Measurements from ENCODE around the gene KCND3. TPM values are rescaled to one million over a fixed set of nuclear protein-coding genes. Genes with fewer than 3 reads are reported as not detected.

KCND3 gene
- total RNA-seq, 1 experiment from 2014 or later, result 0.15 TPM

- no peak for TF ChIP-seq CTCF (conservative IDR thresholded peaks at IDR 0.05)
- Histone ChIP-seq H3K23ac (ENCODE audit: insufficient read length, low read depth, low read length) (no peak overlapping the region), H2BK12ac (ENCODE audit: insufficient read length, low read depth, low read length) (no peak overlapping the region), H2BK120ac (ENCODE audit: low read depth, low read length, poor library complexity, severe bottlenecking) (no peak overlapping the region), H3K27me3 (ENCODE audit: insufficient read depth, low read length) (no peaks in the 10 kb centered on the region), H3T11ph (ENCODE audit: low read length) (no peak overlapping the region), H4K91ac (ENCODE audit: insufficient read length, low read depth, low read length) (no peak overlapping the region), H3K23me2 (ENCODE audit: insufficient read length, low read depth, low read length, poor library complexity, severe bottlenecking) (no peaks in the 10 kb centered on the region), H4K5ac (ENCODE audit: insufficient read length, low read depth, low read length) (no peak overlapping the region), H2AFZ (ENCODE audit: low read length) (no peak overlapping the region), H3K9ac (ENCODE audit: extremely low read depth, insufficient read length, low read length) (no peak overlapping the region), H3K4ac (ENCODE audit: low read depth, low read length) (no peak overlapping the region), H2BK15ac (ENCODE audit: low read depth, low read length) (no peak overlapping the region), H3K9me3 (ENCODE audit: control insufficient read depth, low read depth, low read length) (no peaks in the 10 kb centered on the region), H2BK20ac (ENCODE audit: low read depth, low read length, poor library complexity, severe bottlenecking) (no peak overlapping the region), H3K14ac (ENCODE audit: insufficient read depth, low read length) (no peak overlapping the region), H2BK5ac (ENCODE audit: insufficient read length, low read length) (no peak overlapping the region), H2AK5ac (ENCODE audit: insufficient read length, low read length) (no peak overlapping the region), H3K27ac (ENCODE audit: insufficient read length, low read depth, low read length) (no peak overlapping the region), H3K4me1 (ENCODE audit: insufficient read depth, low read length) (peaks cover 16% of the 10 kb centered on the region), H3K79me1 (ENCODE audit: insufficient read depth, low read depth, low read length, poor library complexity, severe bottlenecking) (no peaks in the 10 kb centered on the region), H3K4me2 (ENCODE audit: insufficient read depth, insufficient read length, low read length) (no peak overlapping the region), H3K18ac (ENCODE audit: insufficient read length, low read depth, low read length) (no peak overlapping the region), H4K8ac (replicated peaks; ENCODE audit: insufficient read length, low read depth, low read length) (no peak overlapping the region), H4K20me1 (ENCODE audit: control insufficient read depth, insufficient read depth, insufficient read length) (no peaks in the 10 kb centered on the region), H3K79me2 (ENCODE audit: insufficient read depth, low read length) (no peaks in the 10 kb centered on the region), H3K56ac (ENCODE audit: insufficient read length, low read depth, low read length) (no peak overlapping the region)
- WGBS (ENCODE audit: extremely low coverage, insufficient read length, low lambda C conversion rate), result no CpG with 5 or more reads among the region's 3 CpGs
- peaks cover 0 to 4% of the 10 kb centered on the region in 2 experiments; a peak in 3 of 5 replicates for H3K9me3 Mint-ChIP-seq
- DNase-seq, result no peak
- H3K27ac Mint-ChIP-seq, result peak overlapping the region in 1 of 3 experiments; percentile 41; a peak in 1 of 7 replicates
- H3K4me3 Mint-ChIP-seq, result no peak overlapping the region
- peaks cover 17 to 21% of the 10 kb centered on the region in 2 experiments for H3K4me1 Mint-ChIP-seq
- peaks cover 3% of the 10 kb centered on the region for H3K27me3 Mint-ChIP-seq (ENCODE audit: low read depth)
- no peaks in the 10 kb centered on the region; a peak in 1 of 7 replicates for H3K36me3 Mint-ChIP-seq (ENCODE audit: insufficient read depth in 1 of 3, low read depth in 3 of 3)
These were observed 21.7 kb upstream of the KCND3 start for GRCh38 chr1:112011202-112011601.

Measured in H9 (cell line).